Activated CD4-positive, CD25-positive, alpha-beta regulatory T cell treated with anti-CD3 and anti-CD28 coated beads, Interleukin-2, amount 50 U/mL, for 24 hours (primary cell): ENCODE results near the gene OBSL1.

Experiments
- ATAC-seq, 2 donors: fragments of 150-1000 bp; cut with Tn5 transposase; one replicate each; pipeline ENCODE4 v1.10.0; 2021; ENCODE audit warnings: mild to moderate bottlenecking in 1 of 2, moderate library complexity in 1 of 2

OBSL1 gene

DNA sequence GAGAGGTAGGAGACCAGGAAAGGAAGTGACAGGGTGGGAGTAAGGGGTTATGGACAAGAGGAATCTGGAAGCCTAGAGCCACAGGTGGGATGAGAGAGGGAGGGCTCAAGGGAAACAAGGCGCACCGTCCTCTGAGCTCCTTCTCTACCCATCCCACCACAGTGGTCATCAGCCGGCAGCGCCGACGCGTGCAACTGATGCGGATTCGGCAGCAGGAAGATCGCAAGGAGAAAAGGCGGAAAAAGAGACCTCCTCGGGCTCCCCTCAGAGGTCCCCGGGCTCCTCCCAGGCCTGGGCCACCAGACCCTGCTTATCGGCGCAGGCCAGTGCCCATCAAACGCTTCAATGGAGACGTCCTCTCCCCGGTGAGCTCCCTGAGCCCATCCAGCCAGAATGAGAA is 22.3 kb downstream of the OBSL1 start:
- no peak for ATAC-seq

DNA sequence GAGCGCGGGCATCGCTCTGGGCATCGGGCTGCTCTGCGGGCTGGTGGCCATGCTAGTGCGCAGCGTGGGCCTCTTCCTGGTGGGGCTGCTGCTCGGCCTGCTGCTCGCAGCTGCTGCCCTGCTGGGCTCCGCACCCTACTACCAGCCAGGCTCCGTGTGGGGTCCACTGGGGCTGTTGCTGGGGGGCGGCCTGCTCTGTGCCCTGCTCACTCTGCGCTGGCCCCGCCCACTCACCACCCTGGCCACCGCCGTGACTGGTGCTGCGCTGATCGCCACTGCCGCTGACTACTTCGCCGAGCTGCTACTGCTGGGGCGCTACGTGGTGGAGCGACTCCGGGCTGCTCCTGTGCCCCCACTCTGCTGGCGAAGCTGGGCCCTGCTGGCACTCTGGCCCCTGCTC is 23.7 kb downstream of the OBSL1 start:
- no peak for ATAC-seq

DNA sequence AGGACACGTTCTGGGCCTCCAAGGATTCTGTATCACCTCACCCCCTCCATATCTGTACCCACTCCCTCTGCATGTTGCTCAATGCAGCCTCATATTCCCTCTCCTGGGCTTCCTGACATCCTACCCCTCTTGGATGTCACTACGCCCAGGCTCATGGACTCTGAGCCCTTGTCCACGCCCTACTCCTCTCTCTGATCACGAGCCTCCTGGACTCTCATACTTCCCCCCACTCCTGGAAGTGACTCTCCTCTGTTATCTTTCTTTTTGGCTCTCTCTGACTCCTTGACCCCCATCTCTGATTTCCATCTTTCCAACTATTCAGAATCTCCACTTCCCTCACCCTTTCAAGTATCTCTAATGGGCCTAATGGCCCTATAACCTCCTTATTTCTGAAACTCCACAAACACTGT is 25.4 kb downstream of the OBSL1 start:
- no peak for ATAC-seq

DNA sequence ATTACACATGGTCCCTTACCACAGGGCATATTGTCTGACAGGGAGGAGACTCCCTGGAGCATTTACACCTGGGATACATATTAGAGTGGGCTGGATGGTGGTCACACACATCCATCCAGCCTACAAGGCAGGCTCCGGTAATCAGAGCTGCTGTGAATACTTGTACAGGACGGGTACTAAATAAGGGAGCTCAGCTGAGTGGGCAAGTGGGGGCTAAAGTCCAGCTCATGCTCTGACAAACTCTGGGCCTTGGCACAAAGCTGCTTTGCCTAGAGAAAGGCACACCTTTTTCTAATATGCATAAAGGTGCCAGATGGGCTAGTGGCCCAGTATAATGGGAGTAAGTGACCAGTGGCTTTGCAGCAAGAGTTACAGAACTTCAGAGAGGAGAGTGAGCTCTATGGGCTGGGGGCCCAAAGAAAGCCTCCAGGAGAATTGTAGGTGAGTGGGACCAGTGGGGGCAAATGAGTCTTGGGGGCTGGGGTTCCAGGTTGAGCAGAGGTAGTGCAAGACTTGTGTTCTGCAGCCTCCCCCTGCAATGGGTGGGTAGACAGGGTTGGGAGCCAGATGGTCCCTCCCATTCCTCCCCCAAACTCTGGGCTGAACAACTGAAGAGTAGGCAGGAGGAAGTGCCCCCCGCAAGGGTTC is 25.9 kb downstream of the OBSL1 start:
- ATAC-seq = no peak

DNA sequence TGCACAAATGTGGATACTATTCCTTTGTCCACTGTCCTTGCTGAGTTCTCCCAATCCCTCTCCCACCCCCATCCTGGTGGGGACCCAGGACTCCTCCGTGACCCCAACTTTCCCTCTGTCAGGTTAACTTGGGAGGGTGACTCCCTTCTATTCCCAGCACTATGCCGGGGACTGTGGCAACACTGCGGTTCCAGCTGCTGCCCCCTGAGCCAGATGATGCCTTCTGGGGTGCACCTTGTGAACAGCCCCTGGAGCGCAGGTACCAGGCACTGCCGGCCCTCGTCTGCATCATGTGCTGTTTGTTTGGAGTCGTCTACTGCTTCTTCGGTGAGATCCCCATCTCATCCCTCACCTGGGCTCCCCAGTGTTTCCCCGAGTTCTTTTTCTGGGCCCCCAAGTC is 26.8 kb downstream of the OBSL1 start:
- no peak for ATAC-seq

DNA sequence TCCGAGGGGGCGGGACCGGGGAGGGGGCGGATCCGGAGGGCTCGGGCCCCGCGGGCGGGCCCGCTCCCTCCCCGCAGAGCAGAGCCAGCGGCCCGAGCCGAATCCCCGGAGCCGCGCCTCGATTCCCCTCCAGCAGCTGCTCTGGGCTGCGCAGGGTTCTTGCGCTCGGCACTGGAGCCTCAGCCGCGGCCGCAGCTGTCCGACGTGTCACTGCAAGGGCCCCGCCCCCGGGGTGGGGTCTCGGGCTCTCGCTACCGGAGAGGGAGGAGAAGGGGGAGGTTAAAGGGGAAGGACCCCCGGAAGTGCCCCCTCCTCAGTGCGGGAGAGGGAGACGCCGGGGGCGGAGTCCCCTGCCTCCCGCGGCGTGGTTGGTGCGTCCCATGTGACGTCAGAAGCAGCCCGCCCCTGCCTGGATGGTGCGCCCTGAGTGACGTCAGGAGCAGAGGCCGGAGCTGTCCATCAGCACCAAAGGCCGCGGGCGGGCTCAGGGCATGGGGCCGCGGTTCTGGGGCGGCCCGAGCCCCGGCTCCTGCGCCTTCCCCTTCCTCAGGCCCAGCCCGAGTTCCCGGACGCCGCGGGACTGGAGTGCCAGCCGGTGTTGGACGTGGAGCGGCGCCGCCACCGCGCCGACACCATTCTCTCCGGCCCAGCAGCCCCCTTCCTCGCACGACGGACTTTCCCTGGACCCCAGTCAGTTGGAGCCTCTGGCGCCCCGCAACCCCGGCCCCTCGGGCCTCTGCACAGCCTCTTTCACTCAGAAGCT is 27.6 kb downstream of the OBSL1 start, which contains the start of the genes CHPF and TMEM198:
Gene CHPF, minus strand, starts transcription at position 214 of the 763 bp plus-strand sequence. CDS start 271 bp downstream, outside the sequence.
Gene TMEM198, plus strand, starts transcription at position 433 of the 763 bp plus-strand sequence. CDS start 700 bp downstream, outside the sequence.
- peak; percentile 77 to 83 for ATAC-seq

DNA sequence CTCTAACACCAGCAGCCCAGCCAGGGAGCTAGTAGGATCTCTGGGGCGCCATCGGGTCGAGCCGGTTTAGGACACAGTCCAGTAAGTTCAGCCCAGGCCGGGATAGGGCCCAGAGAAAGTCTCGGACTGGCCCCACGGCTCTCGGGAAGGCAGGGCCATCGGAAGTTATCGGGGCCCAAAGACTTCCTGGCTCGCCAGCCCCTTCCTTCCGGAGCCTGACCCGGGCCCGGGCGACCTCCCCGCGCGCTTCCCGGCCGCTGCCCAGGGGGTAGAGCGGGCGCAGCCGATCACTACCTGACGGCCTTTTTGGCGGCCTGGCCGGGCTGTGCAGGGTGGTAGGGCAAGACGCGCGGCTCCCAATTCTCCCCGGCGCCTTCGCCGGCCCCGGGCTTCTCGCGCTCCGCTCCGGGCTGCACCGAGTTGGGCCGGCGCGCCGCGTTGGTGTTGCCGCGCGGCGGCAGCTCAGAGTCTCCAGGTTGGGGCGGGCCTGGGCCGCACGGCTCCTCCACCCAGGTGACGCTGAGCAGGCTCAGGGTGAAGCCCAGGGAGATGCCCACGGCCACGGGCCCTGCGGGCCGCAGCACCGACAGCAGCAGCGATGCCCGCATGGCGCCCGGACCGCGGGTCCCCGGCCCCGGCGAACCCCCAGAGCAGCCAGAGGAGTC is 28.3 kb downstream of the OBSL1 start:
- peak; percentile 40 to 51 for ATAC-seq

DNA sequence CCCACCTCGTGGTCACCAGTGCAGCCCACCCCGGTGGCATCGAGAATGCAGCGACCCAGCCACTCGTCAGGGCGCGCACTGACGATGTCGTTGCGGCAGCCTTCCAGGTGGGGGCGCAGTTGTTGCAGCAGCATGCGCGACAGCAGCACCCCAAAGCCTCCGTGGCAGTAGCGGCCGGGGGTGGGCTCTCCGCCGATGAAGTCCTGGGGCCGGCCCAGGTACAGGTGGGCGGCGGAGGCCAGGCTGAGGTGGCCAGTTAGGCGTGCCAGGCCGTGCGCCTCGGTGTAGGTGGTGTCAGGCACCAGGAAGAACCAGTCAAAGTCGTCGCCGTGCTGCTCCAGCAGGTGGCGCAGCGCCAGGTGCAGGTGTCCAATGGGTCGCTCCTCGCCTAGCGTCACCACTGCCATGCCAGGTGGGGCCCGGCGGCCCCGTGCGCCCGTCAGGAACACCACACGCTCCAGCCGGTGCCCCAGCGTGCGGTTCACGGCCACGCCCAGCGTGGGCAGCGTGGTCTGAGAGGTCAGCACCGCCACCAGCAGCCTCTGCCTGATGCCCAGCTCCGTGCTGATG is 29.6 kb downstream of the OBSL1 start:
- peak; percentile 50 to 51 for ATAC-seq

DNA sequence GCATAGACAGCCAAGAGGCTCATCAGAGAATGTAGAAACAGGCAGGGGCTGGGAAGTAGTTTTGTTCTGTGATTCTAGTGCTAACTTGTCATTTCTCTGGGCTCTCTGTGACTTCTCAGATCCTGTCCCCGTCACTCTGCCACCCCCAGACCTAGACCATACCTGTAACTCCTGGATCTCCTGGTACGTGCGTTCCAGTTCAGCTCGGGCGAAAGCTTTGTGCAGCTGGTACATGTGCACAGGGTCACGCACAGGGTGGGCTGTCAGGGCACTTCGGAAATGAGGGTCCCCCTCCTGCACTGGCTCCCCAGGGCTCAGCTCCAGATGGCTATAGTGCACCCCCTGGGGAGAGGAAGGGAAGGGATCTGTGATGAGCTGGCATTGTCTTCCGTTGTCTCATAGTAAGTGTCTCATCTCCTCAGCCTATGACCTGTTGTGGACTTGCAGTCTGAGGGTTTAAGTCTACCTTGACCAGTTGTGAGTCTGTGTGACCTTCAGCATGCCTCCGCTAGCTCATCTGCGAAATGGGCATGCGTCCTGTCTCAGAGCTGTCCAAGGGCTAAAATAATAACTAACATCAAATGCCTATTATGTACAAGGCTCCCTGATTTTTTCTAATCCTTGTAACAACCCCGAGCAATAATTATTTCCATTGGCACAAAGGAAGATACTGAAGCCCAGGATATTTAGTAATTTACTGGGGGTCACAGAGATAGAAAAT is 30.4 kb downstream of the OBSL1 start:
- no peak for ATAC-seq

DNA sequence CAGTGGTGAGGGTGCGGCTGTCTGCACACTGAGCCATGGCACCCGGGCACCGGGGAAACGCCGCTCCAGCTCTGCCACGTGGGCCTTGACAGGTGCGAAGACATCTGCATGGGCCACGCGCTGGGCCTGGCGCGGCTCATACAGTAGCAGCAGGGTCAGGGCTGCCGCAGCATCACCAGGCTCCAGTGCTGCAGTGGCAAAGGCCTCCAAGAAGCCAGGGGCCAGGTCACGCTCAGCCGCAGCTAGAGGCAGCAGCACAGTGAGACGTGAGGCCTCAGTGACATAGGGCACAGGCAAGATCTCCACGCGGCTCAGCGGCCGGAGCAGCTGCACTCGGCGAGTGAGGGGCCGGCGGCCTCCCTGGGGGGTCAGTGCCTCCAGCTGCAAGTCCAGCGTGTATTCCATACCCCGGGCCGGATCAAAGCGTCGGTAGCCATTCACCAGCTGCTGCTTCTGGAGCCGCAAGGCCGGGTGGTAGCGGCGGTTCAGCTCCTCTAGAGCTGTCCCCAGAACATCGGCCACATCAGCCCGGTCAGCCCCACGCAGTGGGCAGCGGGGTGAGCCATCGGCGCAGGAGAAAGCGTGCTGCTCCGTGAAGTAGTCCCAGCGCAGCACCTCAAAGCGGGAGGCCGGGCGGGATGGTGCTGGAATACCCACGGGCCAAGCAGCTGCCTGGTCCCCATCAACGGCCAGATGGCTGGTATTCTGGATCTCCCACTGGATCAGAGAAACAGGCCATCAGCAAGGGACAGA is 31.2 kb downstream of the OBSL1 start:
- no peak for ATAC-seq

DNA sequence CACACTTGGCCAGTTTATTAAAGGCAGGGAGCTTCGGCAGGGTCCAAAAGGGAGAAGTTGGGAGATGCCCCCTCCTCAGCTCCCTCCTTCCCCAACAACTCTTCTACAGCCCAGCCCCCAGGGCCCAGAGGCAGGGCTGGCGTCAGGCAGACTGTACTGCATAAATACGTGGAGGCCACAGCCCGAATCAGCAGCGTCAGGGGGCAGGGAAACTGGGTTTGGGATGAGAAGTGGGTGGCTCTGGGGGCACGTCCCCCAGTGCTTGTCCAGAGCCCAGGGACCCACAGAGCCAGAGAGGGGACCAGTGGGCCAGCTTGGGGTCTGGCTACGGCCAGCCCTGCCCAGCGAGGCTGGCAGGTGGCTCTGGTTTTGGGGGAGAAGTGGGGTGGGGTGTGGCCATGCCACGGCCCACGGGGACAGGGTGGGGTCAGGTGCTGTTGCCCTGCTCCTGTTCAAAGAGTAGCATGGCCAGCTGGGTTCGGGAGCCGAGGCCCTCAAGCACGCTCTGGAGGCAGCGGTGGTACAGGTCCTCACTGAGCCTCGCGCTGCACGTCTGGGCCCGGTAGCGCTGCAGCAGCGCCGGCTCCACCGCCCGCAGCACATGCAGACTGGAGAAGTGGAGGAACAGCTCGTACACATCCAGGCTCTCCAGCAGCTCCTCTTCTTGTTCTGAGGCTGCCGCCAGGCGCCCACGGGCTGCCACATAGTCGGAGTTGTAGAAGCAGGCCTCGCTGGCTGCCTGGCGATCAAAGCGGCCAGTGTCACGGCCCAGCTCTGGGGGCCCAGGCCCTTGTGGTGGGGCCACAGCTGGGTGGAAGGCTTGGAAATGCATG is 32.2 kb downstream of the OBSL1 start:
- no peak for ATAC-seq

DNA sequence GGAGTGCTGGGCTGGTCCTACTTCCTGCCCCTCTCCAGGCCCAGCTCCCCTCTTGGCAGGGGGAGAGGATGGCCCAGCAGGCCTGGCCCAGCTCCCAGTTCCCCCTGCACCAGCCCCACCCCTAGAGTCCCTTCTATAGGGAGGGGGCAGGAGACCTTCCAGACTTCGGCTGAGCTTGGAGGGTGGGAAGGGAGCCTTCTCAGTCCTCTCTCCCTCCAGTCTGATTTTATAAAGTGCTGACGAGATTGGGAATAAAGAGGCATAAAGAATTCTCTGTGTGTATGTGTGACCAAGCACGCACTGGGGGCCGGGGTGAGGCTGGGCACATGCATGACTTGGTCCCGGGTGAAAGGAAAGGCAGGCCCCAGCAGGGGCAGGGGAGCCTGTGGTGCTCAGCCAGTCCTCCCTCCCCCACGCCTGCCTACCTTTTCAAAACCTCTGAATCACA is 32.8 kb downstream of the OBSL1 start:
- no peak for ATAC-seq

DNA sequence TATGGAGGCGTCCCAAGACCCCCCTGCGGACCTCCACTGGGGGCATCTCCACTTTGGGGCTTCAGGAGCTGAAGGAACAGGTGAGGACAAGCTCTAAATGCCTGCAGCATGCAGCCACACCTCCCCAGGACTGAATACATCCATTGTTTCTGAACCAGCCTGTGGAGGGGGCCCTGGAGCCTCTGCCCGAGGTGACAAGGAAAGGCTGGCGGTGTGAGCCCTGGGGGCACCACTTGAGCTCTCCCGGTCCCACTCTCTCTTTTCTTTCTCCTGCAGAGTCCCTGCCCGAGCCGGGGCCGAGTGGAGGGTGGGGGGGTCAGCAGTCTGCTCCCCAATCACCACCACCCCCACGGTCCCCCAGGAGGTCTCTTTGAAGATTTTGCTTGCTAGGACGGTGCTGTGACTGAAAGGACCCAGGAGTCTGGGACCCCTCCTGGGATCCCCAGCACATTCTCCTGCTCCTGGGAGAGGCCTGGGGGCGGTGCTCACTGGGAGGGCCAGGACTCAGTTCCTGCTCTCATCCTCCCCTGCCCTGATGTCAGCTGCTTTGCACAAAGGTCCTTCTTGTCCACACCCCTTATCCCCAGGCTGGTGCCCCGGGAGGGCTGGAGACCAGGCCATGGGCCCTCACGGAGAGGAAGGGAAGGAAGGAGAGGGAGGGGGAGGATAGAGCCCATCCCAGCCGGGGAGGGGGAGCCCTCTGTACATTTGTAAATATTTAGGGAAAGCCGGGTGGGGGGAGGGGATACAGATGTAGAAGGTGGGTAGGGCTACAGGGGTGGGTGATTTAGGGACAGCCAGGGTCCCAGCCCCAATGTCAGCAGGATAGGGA is 33.5 kb downstream of the OBSL1 start:
- no peak for ATAC-seq

DNA sequence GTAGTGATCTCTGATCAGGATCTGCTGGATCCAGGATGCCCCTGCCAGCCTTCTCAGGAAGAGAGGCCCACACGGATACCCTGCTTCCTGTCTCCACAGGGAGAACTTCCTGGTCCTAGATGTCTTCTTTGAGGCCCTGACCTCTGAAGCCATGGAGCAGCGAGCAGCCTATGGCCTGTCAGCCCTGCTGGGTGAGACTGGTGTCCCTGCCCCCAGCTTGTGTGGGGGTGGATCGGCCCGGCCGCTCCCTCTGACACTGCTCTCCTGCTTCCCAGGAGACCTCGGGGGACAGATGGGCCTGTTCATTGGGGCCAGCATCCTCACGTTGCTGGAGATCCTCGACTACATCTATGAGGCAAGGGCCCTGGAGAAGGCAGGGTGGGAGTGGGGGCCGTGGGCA is 34.4 kb downstream of the OBSL1 start:
- ATAC-seq = no peak

DNA sequence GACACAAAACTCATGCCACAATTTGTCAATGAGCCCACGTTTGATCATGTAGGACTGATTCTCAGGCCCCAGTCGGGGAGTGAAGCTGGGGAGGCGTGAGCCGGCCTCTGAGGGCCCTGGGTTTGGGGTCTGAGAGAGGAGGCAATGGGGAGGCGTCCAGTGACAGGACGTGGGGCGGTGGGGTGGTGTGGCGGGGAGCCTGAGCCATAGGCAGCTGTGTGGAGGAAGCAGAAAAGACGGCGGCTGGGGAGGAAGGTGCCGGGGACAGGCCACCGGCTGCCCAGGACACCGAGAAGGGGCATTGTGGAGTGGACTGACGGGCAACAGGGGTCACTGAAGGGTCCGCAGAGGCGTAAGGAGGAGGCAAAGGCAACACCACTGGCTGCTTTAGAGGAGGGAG is 34.9 kb downstream of the OBSL1 start:
- no peak for ATAC-seq

DNA sequence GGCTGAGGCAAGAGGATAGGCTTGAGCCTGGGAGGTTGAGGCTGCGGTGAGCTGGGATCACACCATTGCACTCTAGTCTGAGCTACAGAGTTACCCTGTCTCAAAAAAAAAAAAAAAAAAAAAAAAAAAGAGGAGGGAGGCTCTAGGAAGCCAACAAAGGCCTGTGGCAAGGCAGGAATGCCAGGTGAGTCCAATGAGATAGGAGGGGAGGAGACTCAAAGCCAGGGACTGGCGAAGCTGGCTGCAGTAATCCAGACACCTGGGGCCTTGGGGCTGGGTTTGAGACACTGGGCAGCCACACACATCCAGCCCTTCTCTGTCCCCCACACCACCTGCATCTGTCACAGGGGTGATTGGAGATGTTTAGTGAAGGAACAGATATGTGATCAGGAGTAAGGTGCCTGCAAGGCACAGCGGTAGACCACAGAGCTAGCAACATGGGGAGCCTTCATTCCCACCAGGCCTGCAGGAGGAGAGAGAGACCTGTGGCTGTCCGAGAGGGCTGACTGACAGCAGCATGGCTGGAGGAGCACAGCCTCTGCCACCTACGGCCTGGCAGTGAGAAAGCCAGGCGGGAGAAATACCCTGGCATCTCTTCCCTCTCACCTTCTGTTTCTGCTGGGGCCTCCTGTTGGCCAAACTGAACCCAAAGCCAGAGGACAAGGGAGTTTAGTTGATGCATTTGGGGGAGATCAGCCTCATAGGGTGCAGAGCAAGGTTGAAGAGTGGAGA is 37.2 kb downstream of the OBSL1 start:
- no peak for ATAC-seq

DNA sequence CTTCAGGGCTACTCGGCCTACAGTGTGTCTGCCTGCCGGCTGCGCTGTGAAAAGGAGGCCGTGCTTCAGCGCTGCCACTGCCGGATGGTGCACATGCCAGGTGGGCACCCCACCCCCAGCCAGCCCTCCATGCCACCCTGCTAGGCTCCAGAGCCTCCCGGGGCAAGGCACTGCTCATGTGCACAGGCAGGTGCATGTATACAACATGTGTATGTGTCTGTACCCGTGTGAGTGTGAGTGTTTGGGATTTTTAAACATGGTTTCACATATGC is 39.0 kb downstream of the OBSL1 start:
- ATAC-seq = no peak

DNA sequence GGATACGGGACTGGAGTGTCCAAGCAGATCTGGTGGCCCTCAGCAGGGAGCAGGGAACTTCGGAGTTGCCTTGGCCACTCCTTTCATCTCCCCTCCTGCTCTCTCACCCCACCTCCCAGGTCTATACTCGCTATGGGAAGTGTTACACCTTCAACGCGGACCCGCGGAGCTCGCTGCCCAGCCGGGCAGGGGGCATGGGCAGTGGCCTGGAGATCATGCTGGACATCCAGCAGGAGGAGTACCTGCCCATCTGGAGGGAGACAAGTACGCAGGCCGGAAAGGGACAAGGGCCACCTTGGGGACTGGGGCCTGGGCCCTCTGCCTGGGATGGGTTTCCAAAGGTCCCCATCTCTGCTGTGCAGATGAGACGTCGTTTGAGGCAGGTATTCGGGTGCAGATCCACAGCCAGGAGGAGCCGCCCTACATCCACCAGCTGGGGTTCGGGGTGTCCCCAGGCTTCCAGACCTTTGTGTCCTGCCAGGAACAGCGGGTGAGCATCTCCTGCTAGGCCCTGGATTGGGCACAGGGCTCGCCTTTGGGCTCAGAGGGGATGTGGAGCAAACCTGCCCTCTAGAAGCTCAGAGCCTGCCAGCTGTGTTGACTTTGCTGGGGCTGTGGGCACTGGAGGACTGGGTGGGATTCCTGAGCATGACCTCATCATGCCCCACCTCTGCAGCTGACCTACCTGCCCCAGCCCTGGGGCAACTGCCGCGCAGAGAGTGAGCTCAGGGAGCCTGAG is 39.5 kb downstream of the OBSL1 start:
- ATAC-seq = no peak
